Fibroblast of skin of left biceps (primary cell): Measurements from ENCODE around the gene MACF1.
"Not testable (repeated sequence)": the region's sequence is repeated elsewhere in the genome, so short reads cannot be mapped to it uniquely, and the experiment has no call there.

ENCODE experiments used
- DNase-seq, 2 experiments: peaks; one replicate each; pipeline ENCODE4 v3.0.0-alpha.2; 2013; ENCODE audit warnings: low read depth in 2 of 2

The MACF1 gene

DNA sequence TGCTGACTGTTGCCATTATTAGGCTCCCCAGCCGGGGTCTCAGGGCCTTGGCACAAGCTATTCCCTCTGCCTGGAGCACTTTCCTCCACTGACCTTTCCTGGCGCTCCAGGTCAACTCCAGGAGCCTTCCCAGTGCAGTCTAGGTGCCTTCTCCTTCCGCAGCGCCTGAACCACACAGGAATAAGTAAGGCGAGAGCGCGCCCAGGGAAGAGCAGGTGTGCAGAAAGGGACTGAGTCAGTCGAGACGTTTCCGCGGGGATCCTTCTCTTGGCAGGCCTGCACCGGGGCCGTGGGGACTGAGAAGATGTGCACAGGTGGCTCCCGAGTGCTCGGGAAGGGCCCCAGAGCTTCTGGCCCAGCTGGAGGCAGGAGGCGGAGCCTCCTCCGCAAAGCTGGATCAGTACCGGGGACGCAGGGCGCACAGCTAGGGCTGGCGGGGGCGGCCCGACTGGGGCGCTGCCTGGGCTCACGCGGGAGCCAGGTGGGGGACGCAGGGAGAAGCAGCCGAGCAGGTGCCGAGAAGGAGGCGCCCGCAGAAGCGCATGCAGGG lies 286.2 kb downstream of the MACF1 start:
- no peak for DNase-seq

DNA sequence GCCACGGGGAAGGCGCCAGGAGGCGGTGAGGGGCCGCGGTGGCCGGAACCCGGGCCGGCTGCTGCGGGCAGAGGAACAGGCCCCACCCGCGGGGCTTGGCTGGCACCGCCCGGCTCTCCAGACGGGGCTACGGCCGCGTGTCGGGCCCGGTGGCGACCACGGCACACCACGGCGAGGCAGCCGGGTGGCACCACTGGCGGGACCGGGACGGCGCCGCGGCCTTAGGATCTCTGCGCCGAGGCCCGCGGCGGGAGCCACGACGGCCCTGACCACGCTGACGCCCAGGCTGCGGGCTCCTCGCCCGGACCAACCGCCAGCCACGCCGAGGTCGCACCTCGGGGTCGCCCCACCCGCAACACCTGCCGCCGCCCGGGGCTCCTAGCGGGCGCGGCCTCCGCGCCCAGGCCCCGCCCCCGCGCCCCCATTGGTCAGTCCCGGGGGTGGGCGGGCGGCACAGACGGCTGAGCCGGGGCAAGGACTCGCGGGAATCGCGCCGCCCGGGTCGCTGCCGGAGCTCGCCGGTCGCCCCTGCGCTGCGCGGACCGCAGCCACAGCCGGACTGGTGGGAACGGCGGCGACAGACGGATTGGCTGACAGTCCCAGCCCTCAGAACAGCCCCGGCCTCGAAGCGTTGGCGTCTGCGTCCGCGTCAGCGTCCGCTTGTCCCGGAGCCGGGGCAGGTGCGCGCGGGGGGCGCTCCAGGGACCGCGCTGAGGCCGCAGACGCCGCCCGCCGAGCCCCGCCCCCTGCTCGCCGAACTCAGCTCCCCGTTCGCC lies 286.8 kb downstream of the MACF1 start, which contains the start of gene BMP8A:
BMP8A (plus strand) TSS at position 491 of the 776 bp plus-strand sequence. CDS start 356 bp downstream, outside the sequence.
- DNase-seq, result no peak

- not testable (repeated sequence) for DNase-seq
Observed at GRCh38 chr1:39492118-39493042, 287.9 kb downstream of the MACF1 start.

GRCh38 chr1:39493043-39493810 lies 288.7 kb downstream of the MACF1 start:
- DNase-seq, result not testable (repeated sequence)

- DNase-seq, result no peak
Observed at GRCh38 chr1:39494671-39495410, 290.3 kb downstream of the MACF1 start.

GRCh38 chr1:39496520-39496919 lies 292.0 kb downstream of the MACF1 start:
- DNase-seq, result not testable (repeated sequence)

DNA sequence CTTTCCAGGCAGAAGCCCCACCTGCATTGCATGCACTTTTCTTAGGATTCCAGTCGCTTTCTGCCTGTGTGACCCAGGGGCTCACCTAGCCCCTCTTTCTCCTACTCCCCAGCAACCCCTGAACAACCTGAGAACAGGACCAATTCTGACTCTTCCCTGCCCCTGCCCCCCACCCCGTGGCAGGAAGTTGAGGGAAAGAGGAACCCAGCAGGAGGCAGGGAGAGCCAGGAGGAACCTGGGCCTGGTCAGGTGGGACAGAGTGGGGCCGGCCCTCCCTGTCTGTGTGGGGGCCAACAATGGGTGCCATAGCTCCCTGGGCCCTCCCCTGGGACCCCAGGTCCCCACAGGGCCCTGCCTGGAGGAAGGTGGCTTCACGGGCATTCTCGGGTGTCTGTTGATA lies 293.1 kb downstream of the MACF1 start:
- no peak for DNase-seq

DNA sequence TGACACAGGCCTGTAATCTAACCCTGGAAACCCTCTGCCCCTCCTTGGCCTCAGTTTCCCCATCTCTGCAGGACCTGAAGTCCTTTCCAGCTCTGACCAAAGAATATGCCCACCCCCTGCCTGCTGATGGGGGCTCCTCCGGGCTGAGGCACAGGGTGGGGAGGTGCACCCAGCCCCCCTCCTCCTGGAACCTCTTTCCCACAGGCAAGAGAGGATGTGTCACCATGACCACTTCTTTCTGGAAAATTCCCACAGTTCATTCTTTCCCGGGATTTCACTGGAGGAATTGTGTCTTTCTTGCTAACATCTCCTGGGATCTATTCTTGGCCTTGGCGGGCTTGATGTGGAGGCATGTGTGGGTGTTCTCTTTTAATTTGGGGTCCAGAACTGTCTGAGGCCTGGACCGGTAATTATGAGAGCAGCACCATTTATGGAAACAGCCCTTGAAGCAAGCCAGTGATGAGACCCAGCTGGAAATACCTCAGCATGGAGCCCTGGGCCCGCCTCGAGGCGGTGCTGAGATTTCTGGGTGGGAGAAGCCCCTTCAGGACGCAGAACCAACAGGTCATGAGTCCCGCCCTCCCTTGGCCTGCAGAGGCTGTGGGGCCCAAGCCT lies 293.7 kb downstream of the MACF1 start:
- DNase-seq, result not testable (repeated sequence)

- not testable (repeated sequence) for DNase-seq
Observed at GRCh38 chr1:39498821-39499220, 294.3 kb downstream of the MACF1 start.

GRCh38 chr1:39499668-39500067 lies 295.2 kb downstream of the MACF1 start:
- DNase-seq, result no peak

DNA sequence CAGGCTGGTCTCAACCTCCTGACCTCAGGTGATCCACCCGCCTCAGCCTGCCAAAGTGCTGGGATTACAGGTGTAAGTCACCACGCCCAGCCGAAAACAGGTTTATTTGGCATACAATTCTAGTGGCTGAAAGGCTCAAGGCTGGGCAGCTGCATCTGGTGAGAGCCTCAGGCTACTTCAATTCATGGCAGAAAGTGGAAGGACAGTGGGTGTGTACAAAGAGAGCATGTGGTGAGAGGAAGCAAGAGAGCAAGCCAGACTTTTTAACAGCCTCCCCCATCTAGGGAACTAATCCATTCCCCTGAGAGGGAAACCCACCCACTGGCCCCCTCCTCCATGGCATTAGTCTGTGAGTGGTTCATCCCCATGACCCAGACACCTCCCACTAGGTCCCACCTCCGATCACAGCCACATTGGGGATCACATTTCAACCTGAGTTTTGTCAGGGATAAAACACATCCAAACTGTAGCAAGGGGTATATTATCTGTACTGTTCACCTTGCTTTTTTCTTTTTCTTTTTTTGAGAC lies 296.4 kb downstream of the MACF1 start:
- DNase-seq, result no peak

- no peak for DNase-seq
Observed at GRCh38 chr1:39501666-39502065, 297.2 kb downstream of the MACF1 start.

- DNase-seq, result not testable (repeated sequence)
Observed at GRCh38 chr1:39504436-39504835, 299.9 kb downstream of the MACF1 start.

- DNase-seq, result no peak
Observed at GRCh38 chr1:39505289-39505688, 300.8 kb downstream of the MACF1 start.

DNA sequence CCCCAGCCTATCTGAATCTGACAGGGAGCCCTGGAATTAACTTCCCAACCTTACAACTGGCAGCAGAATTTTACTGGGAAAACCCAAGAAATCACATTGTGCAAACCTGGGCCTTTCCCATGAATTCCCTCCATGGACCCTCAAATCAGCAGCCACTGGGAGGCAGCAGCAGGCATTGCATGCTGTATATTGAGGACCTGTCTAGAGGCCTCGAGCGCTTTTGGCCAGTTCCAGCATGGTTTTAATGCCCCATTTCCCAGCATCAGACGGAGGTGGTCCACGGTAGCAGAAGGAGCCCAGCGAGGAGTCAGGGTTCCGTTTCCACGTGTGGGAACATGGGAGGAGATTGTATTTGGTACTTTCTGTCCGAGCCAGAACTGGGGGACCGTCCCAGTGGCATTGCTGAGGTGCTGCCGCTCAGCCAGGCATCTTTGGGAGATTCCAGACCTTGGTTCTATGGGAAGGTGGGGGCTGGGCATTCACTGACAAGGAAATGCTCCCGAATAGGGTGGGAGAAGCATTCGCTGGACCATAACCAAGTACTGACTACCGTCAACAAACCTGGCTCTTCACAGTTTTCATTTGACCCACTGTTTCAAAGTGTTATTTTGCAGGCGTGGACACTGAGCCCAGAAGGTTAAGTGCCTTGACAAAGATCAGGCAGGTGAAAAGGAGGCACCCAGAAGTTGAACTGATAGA lies 302.9 kb downstream of the MACF1 start:
- DNase-seq, result no peak

GRCh38 chr1:39508266-39508665 lies 303.8 kb downstream of the MACF1 start:
- DNase-seq, result no peak

GRCh38 chr1:39508857-39509305 lies 304.4 kb downstream of the MACF1 start:
- DNase-seq, result no peak

GRCh38 chr1:39509360-39510009 lies 305.0 kb downstream of the MACF1 start:
- DNase-seq, result no peak
